Epithelial cell of prostate (primary cell): Measurements from ENCODE around the gene FAU.
"Not testable (repeated sequence)": the region's sequence is repeated elsewhere in the genome, so short reads cannot be mapped to it uniquely, and the experiment has no call there.

Experiments used
- DNase-seq: peaks from one replicate; pipeline ENCODE4 v3.0.0-alpha.2; 2011; ENCODE audit warnings: low read depth, low spot score
- H3K27ac ChIP-seq: fragments of 450-650 bp; 2 replicates; pipeline ENCODE4 v1.5.1; 2017; ENCODE audit warnings: mild to moderate bottlenecking

The FAU gene

DNA sequence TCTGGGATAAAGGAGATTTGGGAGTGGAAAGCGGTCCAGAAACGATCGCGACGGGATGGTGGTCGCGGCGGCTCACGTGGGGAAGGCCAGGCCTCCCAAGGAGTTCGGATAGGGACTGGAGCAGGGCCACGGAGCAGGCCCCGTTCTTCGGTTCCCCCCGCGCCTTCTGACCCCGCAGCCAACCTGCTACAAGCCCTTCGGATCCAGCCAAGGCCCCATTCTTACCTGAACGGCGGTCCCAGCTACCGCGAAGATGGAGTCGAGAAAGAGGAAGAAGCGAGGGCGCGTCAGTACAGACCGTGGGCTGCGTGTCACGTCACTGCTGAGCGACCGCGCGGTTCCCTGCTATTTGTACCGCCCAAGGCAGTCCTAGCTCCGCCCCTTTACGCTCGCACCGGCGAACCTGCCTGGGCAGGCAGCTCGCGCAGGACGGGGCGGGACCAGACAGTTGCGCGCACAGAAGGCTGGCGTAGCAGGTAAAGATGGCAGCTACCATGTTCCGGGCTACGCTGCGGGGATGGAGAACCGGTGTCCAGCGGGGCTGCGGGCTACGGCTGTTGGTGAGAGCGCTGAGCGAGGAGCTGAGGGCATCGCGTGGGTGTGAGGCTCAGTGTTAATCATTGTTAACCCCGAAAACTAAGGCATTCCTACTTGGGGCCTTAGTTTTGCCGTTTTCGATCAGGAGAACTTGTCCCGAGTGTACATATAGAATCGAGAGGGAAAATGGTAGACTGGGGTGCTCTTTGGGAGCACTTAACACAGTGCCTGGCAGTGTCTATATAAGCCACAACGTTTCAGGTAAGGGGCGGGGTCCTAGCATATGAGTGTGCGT is at the start of gene FAU, which contains the start of gene MRPL49:
Gene FAU (minus strand): TSS at position 270 of the 832 bp plus-strand sequence. CDS start 321 bp downstream, outside the sequence.
Gene MRPL49 (plus strand): TSS at position 457 of the 832 bp plus-strand sequence. CDS start 26 bp downstream, at position 483.
- DNase-seq = peak; percentile 93
- peak within 1 kb of the TSS; percentile 93 for H3K27ac ChIP-seq

DNA sequence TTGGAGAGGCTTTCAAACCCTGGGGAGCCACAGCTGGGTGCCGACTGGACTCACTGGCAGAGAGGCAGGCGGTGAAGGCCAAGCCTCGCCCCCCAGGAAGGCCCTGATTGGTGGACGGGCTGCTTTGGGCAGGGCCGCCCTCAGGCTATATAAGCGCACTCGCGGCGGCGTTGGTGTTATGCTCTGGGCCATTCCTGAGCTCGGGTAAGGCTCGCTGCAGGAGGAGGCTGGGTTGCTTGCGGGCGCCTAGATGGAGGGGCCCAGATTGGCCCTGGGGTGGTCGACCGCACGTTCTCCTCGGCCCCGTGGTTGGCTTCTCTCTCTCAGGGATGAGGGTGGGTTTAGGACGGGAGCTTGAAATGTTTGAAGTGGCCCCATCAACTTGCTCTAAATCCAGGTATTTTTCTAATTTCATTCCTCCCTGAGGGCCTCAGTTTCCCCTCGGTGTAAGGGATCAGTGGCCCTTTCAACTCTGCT is 48.2 kb upstream of the FAU start, which contains the start of gene SPDYC:
Gene SPDYC (plus strand): TSS at position 176 of the 477 bp plus-strand sequence. CDS start 1,125 bp downstream, outside the sequence.
- DNase-seq = no peak
- no peak within 1 kb of the TSS for H3K27ac ChIP-seq

DNA sequence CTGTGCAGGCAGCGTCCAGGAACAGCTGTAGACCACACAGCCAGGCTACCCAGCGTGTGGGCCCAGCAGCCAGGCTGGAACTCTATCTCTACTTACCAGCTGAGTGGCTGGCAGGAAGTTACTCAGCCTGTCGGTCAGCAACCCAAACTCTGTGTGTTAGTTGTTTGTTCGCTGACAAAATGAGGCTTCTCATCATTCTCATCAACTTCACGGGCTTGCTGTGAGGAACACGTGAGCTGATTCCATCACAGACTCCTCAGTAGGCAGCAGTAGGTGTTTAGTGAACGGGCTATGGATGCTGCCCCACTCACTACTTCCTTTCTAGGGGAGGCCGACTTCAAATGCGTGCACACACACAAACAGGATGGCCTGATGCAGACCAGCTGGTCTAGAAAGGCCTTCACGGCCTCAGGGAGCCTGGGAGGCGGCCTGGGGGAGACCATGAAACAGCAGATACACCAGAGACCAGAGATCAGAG is 47.3 kb upstream of the FAU start:
- no peak overlapping the region for H3K27ac ChIP-seq
- no peak for DNase-seq

DNA sequence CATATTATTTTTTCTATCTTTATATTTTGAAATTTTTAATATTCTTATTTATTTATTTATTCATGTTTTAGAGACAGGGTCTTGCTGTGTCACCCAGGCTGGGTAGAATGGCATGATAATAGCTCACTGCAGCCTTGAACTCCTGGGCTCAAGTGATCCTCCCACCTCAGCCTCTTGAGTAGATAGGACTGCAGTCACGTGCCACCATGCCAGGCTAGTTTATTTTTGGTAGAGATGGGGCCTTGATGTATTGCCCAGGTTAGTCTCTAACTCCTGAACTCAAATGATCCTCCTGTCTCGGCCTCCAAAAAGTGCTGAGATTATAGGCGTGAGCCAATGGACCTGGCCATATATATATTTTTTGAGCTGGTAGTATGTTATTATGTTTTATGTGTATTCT is 45.7 kb upstream of the FAU start:
- no peak overlapping the region for H3K27ac ChIP-seq
- no peak for DNase-seq

DNA sequence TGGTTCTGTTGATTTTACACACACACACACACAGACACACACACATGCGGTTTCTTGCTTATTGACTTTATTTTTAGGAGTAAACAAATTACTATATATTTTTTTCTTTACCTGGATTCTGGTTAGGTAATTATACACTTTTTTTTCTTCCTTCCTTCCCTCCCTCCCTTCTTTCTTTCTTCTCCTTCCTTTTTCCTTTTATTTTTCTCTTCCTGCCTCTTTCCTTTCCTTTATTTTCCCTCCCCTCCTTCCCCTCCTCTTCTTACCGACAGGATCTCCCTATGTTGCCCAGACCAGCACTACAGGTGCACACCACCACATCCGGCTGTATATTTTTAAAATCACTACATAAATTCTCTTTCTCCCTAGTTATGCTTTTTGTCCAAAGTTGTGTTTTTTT is 45.0 kb upstream of the FAU start:
- no peak overlapping the region for H3K27ac ChIP-seq

DNA sequence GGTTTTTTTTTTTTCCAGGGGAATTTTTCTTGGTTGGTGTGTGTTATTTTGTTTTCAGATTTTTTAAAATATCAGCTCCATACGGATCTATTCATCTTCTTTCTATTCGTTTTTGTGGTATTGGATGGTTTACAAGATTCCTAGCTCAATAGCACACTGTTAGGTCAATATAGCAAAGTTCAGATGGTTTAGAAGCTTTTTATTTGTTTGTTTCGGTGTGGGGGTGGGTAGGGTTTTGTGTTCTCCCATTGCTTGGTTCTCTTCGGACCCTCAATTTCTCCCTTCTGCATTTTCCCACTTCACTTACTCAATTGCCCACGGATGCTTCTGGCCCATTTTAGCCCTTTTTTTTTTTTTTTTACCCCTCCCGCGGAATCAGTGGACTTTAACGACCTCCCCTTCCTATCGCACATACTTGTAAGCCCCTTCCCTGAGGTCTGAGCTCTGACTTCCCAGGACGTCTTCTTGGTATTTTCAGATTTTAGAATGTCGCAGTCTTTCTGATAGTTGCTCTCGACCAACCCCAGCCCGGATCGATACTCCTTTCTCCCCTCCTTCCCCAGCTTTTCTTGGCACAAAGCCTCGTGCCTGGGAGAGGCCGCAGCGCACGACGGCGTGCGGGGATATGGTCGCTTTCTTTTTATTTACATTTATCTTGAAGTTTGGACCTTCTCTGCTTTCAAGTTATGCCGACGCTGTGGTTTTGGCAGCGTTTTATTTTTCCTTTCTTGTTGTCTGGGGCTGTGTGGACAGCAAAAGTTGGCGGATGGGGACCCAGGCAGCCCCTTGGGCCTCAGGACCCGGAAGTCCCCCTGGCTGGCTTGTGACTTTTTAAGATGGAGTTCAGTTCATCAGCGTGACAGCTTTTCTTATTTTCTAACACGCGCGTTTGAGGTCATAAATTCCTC is 43.7 kb upstream of the FAU start:
- DNase-seq = no peak
- no peak overlapping the region for H3K27ac ChIP-seq

More for the DNA sequence above, 45.0 kb upstream of the FAU start:
- no peak for DNase-seq

DNA sequence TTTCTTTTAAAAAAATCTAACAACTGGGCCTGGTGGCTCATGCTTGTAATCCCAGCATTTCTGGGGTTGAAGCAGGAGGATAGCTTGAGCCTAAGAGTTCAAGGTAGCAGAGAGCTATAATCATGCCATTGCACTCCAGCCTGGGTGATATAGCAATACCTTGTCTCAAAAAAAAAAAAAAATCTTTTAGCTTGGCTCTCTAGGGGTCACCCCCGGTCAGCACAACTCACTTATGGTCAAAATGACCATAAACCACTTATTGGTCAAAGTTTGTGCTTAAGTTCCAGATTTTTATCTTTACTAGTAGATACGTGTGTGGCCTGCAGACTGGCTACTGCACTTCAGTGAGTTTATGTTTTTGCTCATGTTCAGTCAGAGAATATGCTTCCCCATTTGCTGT is 41.8 kb upstream of the FAU start:
- no peak for DNase-seq
- no peak overlapping the region for H3K27ac ChIP-seq

DNA sequence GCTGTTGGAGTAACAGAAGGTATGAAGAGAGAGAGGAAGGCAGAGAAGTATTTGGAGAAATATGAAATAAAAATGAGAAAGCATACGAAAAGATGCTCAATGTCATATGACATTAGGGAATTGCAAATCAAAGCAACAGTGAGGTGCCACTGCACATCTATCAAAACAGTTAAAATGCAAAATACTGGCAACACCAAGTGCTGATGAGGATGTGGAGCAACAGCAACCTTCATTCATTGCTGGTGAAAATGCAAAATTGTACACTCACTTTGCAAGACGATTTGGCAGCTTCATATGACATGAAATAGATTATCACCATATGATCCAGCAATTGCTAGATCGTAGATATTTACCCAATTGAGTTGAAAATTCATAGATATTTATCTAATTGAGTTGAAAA is 38.7 kb upstream of the FAU start:
- H3K27ac ChIP-seq = no peak overlapping the region
- no peak for DNase-seq

DNA sequence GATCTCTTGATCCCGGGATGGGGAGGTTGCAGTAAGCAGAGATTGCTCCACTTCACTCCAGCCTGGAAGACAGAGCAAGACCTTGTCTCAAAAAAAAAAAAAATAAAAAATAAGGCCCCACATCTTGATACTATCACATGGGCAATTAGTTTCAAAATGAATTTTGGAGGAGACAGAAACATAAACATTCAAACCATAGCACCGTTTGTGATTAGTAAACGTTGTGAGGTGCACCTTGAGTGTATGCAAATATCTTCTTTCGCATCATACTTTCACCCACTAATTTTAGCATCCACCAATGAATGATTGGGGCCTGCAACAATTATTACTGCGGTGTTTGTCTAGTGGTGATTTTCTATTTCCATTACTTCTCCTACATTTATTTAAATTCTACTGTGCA is 37.1 kb upstream of the FAU start:
- H3K27ac ChIP-seq = no peak overlapping the region
- no peak for DNase-seq

DNA sequence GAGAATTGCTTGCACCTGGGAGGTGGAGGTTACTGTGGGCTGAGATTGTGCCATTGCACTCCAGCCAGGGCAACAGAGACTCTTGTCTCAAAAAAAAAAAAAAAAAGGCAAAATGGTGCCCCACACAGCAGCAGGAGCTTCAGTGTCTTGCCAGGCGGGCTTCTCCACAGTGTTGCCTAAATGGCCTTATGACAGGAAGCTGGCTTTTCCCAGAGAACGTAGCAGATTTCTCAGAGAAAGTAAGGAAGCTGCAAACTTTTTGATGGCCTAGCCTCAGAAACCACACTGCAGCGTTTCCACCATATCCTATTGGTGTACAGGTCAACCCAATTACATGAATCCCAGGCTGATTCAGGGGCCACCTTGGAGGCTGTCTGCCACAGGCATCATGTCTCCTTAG is 35.4 kb upstream of the FAU start:
- no peak for DNase-seq
- H3K27ac ChIP-seq = no peak overlapping the region

DNA sequence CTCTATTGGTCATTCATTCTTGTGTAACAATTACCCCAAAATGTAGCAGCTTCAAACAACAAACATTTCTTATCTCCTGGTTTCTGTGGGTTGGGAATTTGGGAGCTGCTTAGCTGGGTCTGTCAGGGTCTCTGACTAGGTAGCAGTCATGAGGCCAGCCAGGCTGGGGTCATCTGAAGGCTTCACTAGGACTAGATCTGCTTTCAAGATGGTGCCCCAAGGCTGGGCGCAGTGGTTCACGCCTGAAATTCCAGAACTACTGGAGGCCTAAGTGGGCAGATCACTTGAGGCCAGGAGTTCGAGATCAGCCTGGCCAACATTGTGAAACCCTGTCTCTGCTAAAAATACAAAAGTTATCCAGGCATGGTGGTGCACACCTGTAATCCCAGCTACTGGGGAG is 35.0 kb upstream of the FAU start:
- no peak for DNase-seq
- no peak overlapping the region for H3K27ac ChIP-seq

DNA sequence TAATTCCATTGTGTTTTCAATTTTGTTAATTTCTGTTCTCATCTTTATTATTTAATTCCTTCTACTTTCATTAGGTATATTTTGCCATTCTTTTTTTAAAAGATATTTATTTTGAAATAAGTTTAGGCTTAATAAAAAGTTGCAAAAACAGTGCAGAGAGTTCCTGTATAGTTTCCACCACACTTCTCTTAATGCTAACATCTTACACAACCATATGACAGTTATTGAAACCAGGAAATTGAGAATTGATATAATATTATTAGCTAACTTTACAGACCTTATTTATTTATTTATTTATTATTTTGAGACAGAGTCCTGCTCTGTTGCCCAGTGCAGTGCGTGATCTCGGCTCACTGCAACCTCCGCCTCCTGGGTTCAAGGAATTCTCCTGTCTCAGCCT is 34.3 kb upstream of the FAU start:
- DNase-seq = no peak
- H3K27ac ChIP-seq = no peak overlapping the region

DNA sequence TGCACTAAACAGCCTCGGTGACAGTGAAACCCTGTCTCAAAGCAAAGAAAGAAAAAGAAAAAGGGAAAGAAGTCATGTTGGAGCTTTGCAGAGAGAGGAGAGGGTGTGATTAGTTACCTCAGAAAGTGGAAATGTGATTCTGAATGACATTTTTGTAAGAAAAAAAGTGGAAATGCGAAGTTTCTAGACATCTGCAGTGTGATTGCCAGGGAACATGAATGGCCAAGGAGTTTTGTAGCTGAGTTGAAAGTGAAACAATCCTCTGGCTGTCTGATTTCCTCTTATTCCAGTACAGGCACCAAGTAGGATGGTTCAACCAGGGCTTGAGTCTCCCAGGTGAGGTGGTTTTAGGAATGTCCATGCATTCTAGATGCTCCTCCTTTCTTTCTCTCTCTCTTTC is 30.2 kb upstream of the FAU start:
- no peak for DNase-seq
- H3K27ac ChIP-seq = peak overlapping the region; percentile 80

DNA sequence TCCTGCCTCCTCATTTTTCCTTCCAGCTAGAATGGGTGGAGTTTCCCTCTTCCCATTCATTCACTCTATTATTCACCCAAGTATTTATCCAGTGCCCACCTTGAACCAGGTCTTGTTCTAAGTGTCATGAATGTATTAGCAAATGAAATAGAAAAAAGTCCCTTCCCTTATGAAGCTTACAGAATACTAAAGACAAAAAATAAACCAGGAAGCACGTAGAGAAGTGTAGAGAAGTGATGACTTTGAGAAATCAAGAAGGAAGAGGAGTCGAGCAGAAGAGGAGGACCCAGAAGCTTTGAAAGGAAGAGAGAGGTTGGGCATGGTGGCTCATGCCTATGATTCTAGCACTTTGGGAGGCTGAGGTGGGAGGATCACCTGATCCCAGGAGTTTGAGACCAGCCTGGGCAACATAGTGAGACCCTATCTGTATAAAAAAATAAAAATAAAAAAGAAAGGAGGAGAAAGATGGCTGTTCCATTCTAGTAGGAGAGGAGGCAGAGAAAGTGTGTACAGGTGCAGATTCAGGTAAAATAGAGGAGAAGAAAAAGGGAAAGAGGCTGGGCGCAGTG is 29.5 kb upstream of the FAU start:
- H3K27ac ChIP-seq = peak overlapping the region; percentile 80
- DNase-seq = no peak

DNA sequence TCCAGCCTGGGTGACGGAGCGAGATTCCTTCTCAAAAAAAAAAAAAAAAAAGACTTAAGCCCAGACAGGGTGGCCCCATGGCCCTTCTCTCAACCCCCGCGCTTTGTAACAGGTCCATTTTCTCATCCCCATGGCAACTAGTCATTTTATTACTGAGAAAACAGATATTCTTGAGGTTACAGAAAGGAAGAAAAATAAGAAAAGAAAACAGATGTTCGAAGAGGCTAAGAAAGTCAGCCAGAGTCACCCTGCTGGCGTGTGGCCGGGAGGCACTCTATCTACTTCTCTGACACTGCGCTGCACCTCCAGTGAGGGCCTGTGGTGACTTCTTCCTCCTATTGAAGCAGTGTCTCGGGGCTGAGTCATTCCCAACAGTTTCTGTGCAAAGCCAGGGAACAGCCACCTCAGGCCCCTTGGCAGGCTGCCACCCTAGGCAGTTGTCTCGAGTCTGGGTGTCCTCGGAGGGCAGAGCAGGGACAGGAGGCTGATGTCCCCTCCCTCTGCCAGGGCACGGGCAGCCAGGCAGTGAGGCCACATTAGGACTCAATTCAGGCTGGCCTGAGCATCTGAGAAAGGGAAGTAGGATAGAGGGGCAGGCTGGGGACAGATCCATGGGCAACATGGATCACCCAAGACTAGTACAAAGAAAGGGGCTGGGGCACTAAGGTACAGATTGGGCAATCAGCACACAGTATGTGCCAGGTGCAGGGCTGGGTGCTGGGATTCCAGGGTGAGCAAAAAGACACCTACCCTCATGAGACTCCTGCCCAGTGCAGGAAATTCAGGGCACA is 28.8 kb upstream of the FAU start:
- peak; percentile 70 for DNase-seq
- peak overlapping the region; percentile 80 for H3K27ac ChIP-seq

DNA sequence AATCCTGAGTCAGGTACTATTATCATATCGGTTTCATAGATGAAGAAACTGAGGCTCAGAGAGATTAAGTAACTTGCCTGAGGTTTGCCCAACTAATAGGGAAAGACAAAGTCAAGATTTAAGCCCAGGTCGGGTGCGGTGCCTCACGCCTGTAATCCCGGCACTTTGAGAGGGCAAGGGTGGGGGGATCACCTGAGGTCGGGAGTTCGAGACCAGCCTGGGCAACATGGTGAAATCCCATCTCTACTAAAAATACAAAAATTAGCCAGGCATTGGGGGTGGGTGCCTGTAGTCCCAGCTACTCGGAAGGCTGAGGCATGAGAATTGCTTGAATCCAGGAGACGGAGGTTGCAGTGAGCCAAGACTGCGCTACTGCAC is 28.2 kb upstream of the FAU start:
- peak overlapping the region; percentile 80 for H3K27ac ChIP-seq
- DNase-seq = not testable (repeated sequence)

DNA sequence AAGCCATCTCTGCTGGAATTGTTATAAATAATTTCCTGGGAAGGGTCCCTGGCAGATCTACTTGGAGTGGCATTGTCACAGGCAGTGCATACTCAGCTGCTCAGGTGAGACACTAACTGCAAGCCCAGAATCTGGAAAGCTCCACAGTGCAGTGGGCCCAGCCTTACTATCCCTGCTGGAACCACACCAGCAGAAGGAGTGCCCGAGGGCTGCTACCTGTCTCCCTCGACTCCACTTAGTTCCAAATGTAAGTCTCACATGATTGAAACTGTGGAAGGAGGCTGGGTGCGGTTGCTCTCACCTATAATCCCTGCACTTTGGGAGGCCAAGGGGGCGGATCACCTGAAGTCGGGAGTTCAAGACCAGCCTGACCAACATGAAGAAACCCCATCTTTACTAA is 26.7 kb upstream of the FAU start:
- H3K27ac ChIP-seq = no peak overlapping the region

DNA sequence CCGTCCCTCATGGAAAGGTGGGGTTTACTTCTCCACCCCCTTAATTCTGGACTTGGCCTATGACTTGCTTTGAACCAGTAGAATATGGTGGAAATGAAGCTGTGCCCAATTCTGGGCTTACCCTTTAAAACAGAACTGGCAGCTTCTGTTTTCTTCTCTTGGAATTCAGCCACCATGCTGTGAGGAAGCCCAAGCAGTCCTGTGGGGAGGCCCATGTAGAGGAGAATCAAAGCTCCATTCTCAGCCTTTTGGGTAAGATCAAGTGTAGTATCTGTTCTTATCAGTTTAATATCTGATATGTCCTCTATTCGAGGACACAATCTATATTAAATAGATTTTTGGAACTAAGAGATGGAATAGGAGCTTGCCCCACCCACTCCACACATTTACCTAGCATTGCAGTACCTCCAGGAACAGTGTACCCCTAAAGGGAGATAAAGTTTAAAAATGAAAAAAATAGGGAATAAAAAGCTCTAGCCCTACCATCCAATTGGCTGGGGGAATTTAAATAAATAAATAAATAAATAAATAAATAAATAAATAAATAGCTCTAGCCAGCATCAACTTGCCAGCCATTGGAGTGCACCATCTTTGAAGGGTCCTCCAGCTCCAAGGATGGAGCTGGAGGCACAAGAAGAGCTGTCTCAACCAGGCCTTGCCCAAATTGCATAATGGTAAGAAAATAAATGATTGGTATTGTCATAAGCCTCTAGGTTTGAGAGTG is 25.6 kb upstream of the FAU start:
- H3K27ac ChIP-seq = no peak overlapping the region
- no peak for DNase-seq

More for the DNA sequence above, 26.7 kb upstream of the FAU start:
- no peak for DNase-seq

DNA sequence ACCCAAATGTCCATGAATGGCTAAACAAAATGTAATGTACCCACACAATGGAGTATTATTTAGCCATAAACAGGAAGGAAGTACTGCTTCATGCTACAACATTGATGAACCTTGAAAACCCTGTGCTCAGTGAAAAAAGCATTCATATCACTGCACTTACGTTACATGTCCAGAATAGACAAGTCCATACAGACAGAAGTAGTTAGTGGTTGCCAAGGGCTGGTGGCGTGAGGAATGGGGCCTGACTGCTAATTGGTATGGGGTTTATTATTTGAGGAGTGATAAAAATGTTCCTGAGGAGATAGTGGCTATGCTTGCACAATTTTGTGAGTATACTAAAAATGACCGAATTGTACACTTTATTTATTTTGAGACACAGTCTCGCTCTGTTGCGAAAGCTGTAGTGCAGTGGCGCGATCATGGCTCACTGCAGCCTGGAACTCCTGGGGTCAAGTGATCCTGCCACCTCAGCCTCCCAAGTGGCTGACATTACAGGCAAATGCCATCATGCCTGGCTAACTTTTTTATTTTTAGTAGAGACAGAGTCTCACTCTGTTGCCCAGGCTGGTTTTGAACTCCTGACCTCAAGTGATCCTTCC is 20.1 kb upstream of the FAU start:
- DNase-seq = no peak

More for the DNA sequence above, 20.1 kb upstream of the FAU start:
- H3K27ac ChIP-seq = no peak overlapping the region
